Right atrium auricular region (tissue), 2 donors: ENCODE results near the gene ADGRD1. TPM values are rescaled to one million over a fixed set of nuclear protein-coding genes. Genes with fewer than 3 reads are reported as not detected.
A peak's percentile ranks its signal among the peaks of the same experiment; 100 is the strongest.

ENCODE experiments used
- DNase-seq: peaks from one replicate; pipeline ENCODE4 v3.0.0-alpha.2; 2019; ENCODE audit warnings: low spot score
- H3K27ac ChIP-seq, 2 donors: fragments of 200-600 bp; sonication (generic); 1 replicate in 1 of 2; 2 replicates in 1 of 2; pipeline ENCODE4 v1.5.1; 2016 to 2019
- H3K27me3 ChIP-seq, 2 donors: fragments of 200-600 bp; sonication (generic); one replicate each; pipeline versions ENCODE4 v1.5.1 to v1.6.0; 2017 to 2019
- H3K36me3 ChIP-seq: fragments of 200-600 bp; sonication (generic); one replicate; pipeline ENCODE4 v1.5.1; 2016
- H3K4me1 ChIP-seq, 2 donors: fragments of 200-600 bp; sonication (generic); one replicate each; pipeline versions ENCODE4 v1.5.1 to v1.6.0; 2017 to 2019
- H3K4me3 ChIP-seq, 2 donors: fragments of 200-600 bp; sonication (generic); 1 replicate in 1 of 2; 2 replicates in 1 of 2; pipeline ENCODE4 v1.5.1; 2017 to 2019; ENCODE audit warnings: mild to moderate bottlenecking in 1 of 2, moderate library complexity in 1 of 2
- H3K9me3 ChIP-seq, 2 donors: fragments of 200-600 bp; sonication (generic); one replicate each; pipeline ENCODE4 v1.5.1; 2019
- total RNA-seq, 2 donors: library from RNA; depleted of rRNA; stranded (reverse); fragments of >200 nt; gene quantifications; one replicate each; pipeline ENCODE4 v1.1.0, GENCODE V29; 2016
- TF ChIP-seq, protein P1 (sequence below), 2 donors: fragments of 200-600 bp; sonication (generic); IDR thresholded peaks; one replicate each; pipeline ENCODE4 v1.5.1; 2019; ENCODE audit warnings: antibody characterized with exemption in 2 of 2

ADGRD1 gene
- total RNA-seq, 2 donors from 2014 or later: 120 to 168 TPM

DNA sequence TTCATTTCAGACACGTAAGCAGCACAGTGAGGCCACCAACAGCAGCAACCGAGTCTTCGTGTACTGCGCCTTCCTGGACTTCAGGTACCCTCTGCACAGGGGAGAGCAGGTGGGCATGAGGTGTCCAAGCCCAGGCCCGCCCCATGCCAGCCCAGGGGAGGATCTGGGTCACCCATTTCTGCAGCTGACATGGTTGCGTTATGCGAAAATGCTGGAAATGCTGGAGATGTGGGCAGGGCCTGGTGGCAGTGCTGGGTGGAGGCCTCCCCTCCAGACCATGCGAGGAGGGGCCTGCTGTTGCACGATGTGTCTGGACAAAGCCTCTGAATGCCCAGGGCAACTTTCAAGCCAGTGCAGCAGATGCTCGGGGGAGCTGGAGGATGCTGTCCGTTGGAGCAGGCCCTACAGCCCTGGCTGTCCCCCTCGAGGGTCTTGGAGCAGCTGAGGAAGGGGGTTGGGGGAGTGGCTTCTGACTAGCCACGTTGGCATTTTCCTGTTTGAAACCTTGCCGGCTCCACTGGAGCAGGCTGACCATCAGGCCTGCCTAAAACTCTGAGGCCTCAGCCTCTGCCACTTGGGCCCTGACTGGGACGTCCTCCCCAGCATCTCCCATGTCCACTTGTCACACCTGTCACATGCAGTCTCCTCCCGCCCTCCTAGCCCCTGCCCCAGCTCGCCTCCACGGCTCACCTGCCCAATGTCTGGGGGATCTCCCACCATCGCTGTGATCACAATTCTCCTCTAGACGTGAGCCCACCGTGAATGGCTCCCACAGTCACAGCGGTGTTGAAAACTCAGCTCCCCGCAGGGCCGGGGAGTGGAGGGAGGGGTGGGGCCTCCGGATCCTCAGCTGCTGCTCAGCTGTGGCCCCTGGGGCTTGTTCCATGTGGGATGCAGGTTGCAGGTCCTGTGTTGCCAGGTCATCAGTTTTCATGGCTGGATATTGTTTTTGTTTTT lies 123.4 kb downstream of the ADGRD1 start:
- peaks cover 0 to 14% of the 10 kb centered on the region in 2 donors for H3K4me1 ChIP-seq
- H3K9me3 ChIP-seq: no peaks in the 10 kb centered on the region
- H3K27ac ChIP-seq: no peak overlapping the region
- peaks cover 52% of the 10 kb centered on the region for H3K36me3 ChIP-seq
- no peak for DNase-seq
- H3K27me3 ChIP-seq: no peaks in the 10 kb centered on the region
- TF ChIP-seq, protein P1, sequence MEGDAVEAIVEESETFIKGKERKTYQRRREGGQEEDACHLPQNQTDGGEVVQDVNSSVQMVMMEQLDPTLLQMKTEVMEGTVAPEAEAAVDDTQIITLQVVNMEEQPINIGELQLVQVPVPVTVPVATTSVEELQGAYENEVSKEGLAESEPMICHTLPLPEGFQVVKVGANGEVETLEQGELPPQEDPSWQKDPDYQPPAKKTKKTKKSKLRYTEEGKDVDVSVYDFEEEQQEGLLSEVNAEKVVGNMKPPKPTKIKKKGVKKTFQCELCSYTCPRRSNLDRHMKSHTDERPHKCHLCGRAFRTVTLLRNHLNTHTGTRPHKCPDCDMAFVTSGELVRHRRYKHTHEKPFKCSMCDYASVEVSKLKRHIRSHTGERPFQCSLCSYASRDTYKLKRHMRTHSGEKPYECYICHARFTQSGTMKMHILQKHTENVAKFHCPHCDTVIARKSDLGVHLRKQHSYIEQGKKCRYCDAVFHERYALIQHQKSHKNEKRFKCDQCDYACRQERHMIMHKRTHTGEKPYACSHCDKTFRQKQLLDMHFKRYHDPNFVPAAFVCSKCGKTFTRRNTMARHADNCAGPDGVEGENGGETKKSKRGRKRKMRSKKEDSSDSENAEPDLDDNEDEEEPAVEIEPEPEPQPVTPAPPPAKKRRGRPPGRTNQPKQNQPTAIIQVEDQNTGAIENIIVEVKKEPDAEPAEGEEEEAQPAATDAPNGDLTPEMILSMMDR (IDR thresholded peaks at IDR 0.05): no peak
- H3K4me3 ChIP-seq: no peak overlapping the region

DNA sequence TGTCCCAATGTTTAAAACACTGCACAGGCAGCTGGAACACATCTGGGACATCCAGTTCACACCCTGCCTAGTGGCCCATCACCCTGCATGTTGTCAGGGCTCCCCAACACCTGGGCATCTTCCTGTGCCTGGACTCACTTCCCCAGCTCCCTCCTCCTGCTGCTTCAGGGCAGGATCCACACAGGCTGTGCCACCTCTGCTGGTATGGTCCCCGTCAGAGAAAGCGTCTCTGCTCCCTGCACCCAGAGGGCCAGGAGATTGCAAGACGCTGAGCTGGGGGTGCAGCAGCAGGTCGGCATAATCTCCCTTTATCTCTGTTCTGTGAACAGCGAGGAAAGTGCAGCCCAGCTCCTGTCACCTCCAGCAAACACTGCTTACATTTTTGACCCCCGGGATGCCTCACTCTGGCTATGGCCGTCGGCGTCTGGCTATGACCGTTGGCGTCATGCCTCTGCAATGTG lies 124.3 kb downstream of the ADGRD1 start:
- no peak overlapping the region for H3K27ac ChIP-seq
- H3K36me3 ChIP-seq: peaks cover 55% of the 10 kb centered on the region
- peaks cover 0 to 14% of the 10 kb centered on the region in 2 donors for H3K4me1 ChIP-seq
- no peak overlapping the region for H3K4me3 ChIP-seq
- no peaks in the 10 kb centered on the region for H3K9me3 ChIP-seq
- H3K27me3 ChIP-seq: no peaks in the 10 kb centered on the region
- TF ChIP-seq, protein P1 (IDR thresholded peaks at IDR 0.05): no peak
- peak; percentile 42 for DNase-seq

DNA sequence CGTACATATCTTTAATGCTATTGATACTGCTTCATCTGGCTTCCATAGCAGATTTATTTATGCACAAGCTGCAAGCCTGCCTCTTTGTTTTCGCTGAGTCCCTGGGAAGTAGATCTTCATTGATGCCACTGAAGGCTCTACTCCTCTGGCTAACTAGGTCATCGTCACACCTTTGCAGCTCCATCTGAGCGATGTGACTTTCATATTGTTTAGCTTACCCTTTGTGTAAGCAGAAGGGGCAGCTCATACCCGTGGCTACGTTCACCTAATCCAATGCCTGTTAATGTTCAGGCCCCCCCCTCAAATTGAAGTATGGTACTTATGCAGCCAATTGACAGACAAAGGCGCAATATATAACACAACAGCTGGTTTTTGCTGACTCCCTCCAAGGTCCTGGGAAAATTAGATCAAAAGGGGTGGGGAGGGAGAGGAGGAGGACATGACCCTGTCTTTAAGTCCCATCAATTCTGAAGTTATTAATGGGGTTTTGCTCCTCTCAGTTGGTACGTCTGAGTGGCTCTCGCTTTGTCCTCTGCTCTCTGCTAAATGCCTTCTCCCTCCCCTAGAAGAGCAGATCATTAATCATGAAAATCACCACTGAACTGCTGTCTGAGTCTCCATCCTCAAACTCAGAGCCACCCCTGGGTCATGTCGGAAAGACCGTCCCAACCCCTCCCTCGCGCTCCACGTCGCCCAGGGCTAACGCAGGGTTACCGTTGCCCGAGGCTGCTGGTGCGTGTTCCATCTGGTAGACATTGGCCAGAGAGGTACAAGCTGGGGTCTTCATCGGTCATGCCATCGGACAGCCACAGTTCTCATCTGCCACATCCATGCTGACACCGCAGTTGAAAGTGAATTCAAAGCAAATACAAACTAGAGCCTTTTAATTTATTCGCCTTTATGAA lies 128.8 kb downstream of the ADGRD1 start:
- H3K27me3 ChIP-seq: no peaks in the 10 kb centered on the region
- H3K4me1 ChIP-seq: no peaks in the 10 kb centered on the region
- H3K36me3 ChIP-seq: peaks cover 69% of the 10 kb centered on the region
- no peak overlapping the region for H3K27ac ChIP-seq
- no peak for DNase-seq
- no peak overlapping the region for H3K4me3 ChIP-seq
- TF ChIP-seq, protein P1 (IDR thresholded peaks at IDR 0.05): no peak
- H3K9me3 ChIP-seq: no peaks in the 10 kb centered on the region

DNA sequence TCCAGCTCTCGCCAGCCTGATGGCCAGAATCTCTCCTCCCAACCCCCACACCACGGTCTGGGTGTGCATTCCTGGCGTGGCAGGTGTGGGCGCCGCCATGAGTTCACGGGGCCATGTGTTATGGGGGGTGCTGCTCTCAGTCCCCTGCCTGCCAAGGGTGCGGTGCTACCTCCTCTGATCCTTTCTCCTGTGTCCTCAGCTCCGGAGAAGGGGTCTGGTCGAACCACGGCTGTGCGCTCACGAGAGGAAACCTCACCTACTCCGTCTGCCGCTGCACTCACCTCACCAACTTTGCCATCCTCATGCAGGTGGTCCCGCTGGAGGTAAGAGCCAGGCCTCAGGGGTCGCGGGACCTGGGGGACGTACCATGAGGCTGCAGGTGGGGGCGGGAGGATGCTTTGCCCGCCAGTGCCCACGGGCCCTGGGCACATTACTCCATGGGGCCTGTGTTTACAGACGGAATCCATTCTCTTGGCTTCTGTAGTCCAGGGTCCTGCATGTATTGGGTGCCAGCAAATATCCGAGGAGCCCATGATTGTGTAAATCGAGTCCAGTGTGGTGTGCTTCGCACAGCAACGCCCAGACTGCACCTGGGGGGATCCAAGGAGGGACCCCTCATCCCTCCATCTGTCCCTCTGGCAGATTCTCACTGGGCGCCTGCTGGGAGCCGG lies 130.8 kb downstream of the ADGRD1 start:
- Histone ChIP-seq H3K36me3 (peaks cover 79% of the 10 kb centered on the region), H3K27ac (no peak overlapping the region), H3K9me3 (no peaks in the 10 kb centered on the region), H3K4me3 (no peak overlapping the region), H3K27me3 (no peaks in the 10 kb centered on the region), H3K4me1 (peaks cover 0 to 2% of the 10 kb centered on the region in 2 donors)
- no peak for DNase-seq
- TF ChIP-seq, protein P1 (IDR thresholded peaks at IDR 0.05): no peak

DNA sequence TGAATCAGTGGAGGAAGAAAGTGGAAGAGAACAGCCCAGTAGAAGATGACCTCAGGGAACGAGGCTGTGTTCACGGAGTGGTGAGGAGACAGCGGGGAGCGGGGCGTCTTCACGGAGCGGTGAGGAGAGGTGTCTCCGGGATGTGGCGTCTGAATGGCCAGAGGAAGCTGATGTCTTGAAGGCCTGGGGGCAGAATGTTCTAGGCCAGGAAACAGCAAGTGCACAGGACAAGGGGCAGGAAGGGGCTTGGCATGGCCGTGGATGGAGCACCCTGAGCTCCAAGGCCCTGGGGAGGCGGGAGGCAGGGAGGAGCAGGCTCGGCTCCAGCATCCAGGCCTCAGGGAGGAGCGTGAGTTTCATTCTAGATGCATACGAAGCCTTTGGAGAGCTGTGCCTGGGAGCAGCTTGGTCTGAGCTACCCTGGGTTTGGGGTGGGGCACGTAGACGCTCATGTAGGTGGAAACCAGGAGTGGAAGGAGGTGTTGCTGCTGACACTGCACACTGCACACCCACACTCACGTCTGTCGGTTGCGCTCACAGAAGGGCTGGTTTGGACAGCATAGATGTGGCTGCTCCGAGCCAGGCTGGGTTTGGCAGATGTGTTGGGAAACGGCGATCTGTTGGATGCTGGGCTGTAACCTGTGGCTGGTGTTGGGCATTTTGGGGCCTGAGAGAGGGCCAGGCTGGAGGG lies 131.6 kb downstream of the ADGRD1 start:
- Histone ChIP-seq H3K27ac (no peak overlapping the region), H3K36me3 (peaks cover 86% of the 10 kb centered on the region), H3K4me3 (no peak overlapping the region), H3K4me1 (peaks cover 0 to 6% of the 10 kb centered on the region in 2 donors), H3K9me3 (no peaks in the 10 kb centered on the region), H3K27me3 (no peaks in the 10 kb centered on the region)
- TF ChIP-seq, protein P1 (IDR thresholded peaks at IDR 0.05): no peak
- peak; percentile 43 for DNase-seq
